Endothelial cell of umbilical vein (primary cell): ENCODE data around the gene HPSE2. TPM values are rescaled to one million over a fixed set of nuclear protein-coding genes. Genes with fewer than 3 reads are reported as not detected.

Experiments
- BruUV-seq: library from RNA; stranded (reverse); fragments of 400-500 nt; replicated peaks from 2 replicates; lab custom pipeline; 2021; lab: Mats Ljungman, UMichigan
- CTCF ChIA-PET: fragments of 300-600, 350-600 bp; sonication (Branson Sonifier 250); formaldehyde crosslinking; loops from one replicate; lab custom pipeline; 2021; ENCODE audit warnings: antibody characterized with exemption, inconsistent platforms; lab: Charles Lee
- POLR2A ChIA-PET: fragments of 300-600, 350-600 bp; sonication (Branson Sonifier 250); formaldehyde crosslinking; loops from one replicate; lab custom pipeline; 2021; ENCODE audit warnings: antibody characterized with exemption, inconsistent platforms; lab: Charles Lee
- DNase-seq: peaks from one replicate; pipeline ENCODE4 v3.0.0-alpha.2; 2011; ENCODE audit warnings: low read depth, low spot score
- FAIRE-seq: peaks from 2 replicates; lab custom pipeline; 2011; peaks lifted over from hg19 to GRCh38; lab: Jason Lieb, UNC
- H2AFZ ChIP-seq: 2 replicates; pipeline ENCODE4 v1.6.0; 2012; ENCODE audit warnings: low read depth, low read length, control low read depth, inconsistent platforms
- H3K27ac ChIP-seq: 2 replicates; pipeline ENCODE4 v1.5.1; 2011; ENCODE audit warnings: low read depth, mild to moderate bottlenecking, control low read depth, low read length, moderate library complexity; ENCODE audit not compliant: insufficient read depth
- H3K27me3 ChIP-seq, 2 experiments: 2 replicates each; pipeline versions ENCODE4 v1.6.0 to v1.6.1; 2011; ENCODE audit warnings: low read length in 2 of 2, mixed read lengths in 1 of 2; ENCODE audit not compliant: control insufficient read depth in 2 of 2, insufficient read depth in 2 of 2
- H3K36me3 ChIP-seq, 2 experiments: 2 replicates in 1 of 2; 3 replicates in 1 of 2; pipeline ENCODE4 v1.5.1; 2011; ENCODE audit warnings: low read length in 2 of 2, mild to moderate bottlenecking in 1 of 2, moderate library complexity in 1 of 2; ENCODE audit not compliant: control insufficient read depth in 2 of 2, insufficient read depth in 2 of 2; ENCODE audit errors: extremely low read depth in 1 of 2
- H3K4me1 ChIP-seq: 3 replicates; pipeline ENCODE4 v1.5.1; 2011; ENCODE audit warnings: mild to moderate bottlenecking, low read length; ENCODE audit not compliant: control insufficient read depth, insufficient read depth; ENCODE audit errors: extremely low read depth
- H3K4me2 ChIP-seq: 2 replicates; pipeline ENCODE4 v1.6.1; 2011; ENCODE audit warnings: low read length, control low read depth, mixed read lengths; ENCODE audit not compliant: insufficient read depth
- H3K4me3 ChIP-seq, 3 experiments: fragments of 200-600 bp in 1 of 3; sonication (generic), shearing (Covaris generic) in 1 of 3; replicated peaks in 1 of 3; 2 replicates each; pipeline ENCODE4 v1.5.1; 2011 to 2016; ENCODE audit warnings: control low read depth in 3 of 3, low read length in 3 of 3, mild to moderate bottlenecking in 2 of 3, inconsistent platforms in 1 of 3, low read depth in 1 of 3, moderate library complexity in 1 of 3; ENCODE audit not compliant: insufficient read depth in 1 of 3
- H3K79me2 ChIP-seq: 2 replicates; pipeline ENCODE4 v1.6.0; 2012; ENCODE audit warnings: low read length, inconsistent platforms; ENCODE audit not compliant: control insufficient read depth, insufficient read depth
- H3K9ac ChIP-seq: replicated peaks from 2 replicates; pipeline ENCODE3; 2011; ENCODE audit warnings: low read length, control low read depth; ENCODE audit not compliant: insufficient read depth; ENCODE audit errors: extremely low read depth
- H3K9me1 ChIP-seq: replicated peaks from 3 replicates; pipeline ENCODE4 v1.6.0; 2011; ENCODE audit warnings: mild to moderate bottlenecking, low read length; ENCODE audit not compliant: control insufficient read depth, insufficient read depth; ENCODE audit errors: extremely low read depth
- H3K9me3 ChIP-seq: replicated peaks from 2 replicates; pipeline ENCODE4 v1.5.1; 2012; ENCODE audit warnings: low read length, inconsistent platforms; ENCODE audit not compliant: control insufficient read depth, insufficient read depth
- H4K20me1 ChIP-seq: replicated peaks from 2 replicates; pipeline ENCODE3; 2011; ENCODE audit warnings: mild to moderate bottlenecking, low read length; ENCODE audit not compliant: control insufficient read depth, insufficient read depth; ENCODE audit errors: extremely low read depth
- CTCF ChIP-seq, 2 donors: IDR thresholded peaks; 1 replicate in 1 of 2; 2 replicates in 1 of 2; pipeline ENCODE4 v1.5.1; 2011; ENCODE audit warnings: low read length in 2 of 2, mild to moderate bottlenecking in 2 of 2, moderate library complexity in 2 of 2, control low read depth in 1 of 2, inconsistent platforms in 1 of 2, low read depth in 1 of 2; ENCODE audit not compliant: insufficient read depth in 1 of 2; ENCODE audit errors: extremely low read depth in 1 of 2
- EZH2 ChIP-seq: IDR thresholded peaks from 2 replicates; pipeline ENCODE4 v1.6.1; 2012; ENCODE audit warnings: borderline replicate concordance, low read depth, mild to moderate bottlenecking, moderate library complexity, low read length, inconsistent platforms; ENCODE audit not compliant: severe bottlenecking
- FOS ChIP-seq: IDR thresholded peaks from 2 replicates; pipeline ENCODE4 v1.6.1; 2011; ENCODE audit warnings: mild to moderate bottlenecking, low read length, moderate library complexity, borderline replicate concordance; ENCODE audit not compliant: insufficient read depth
- GATA2 ChIP-seq: IDR thresholded peaks from 2 replicates; pipeline ENCODE4 v1.7.0; 2011; ENCODE audit warnings: low read depth, mild to moderate bottlenecking, moderate library complexity, mixed read lengths, low read length; ENCODE audit not compliant: insufficient read length, insufficient read depth
- JUN ChIP-seq: IDR thresholded peaks from 2 replicates; pipeline ENCODE4 v1.6.1; 2011; ENCODE audit warnings: borderline replicate concordance, low read depth; ENCODE audit not compliant: insufficient read length, insufficient read depth
- MAX ChIP-seq: IDR thresholded peaks from 2 replicates; pipeline ENCODE4 v1.6.1; 2011; ENCODE audit not compliant: insufficient read depth, insufficient read length
- MYC ChIP-seq: IDR thresholded peaks from one replicate; pipeline ENCODE4 v1.6.1; 2011; ENCODE audit warnings: mild to moderate bottlenecking, low read depth, low read length
- POLR2A ChIP-seq: IDR thresholded peaks from 2 replicates; pipeline ENCODE4 v1.6.1; 2012; ENCODE audit warnings: low read depth, mild to moderate bottlenecking, control low read depth, low read length
- POLR2AphosphoS5 ChIP-seq: IDR thresholded peaks from 2 replicates; pipeline ENCODE4 v1.6.1; 2012; ENCODE audit warnings: low read depth, mild to moderate bottlenecking, control low read depth, low read length, moderate library complexity; ENCODE audit not compliant: insufficient read depth
- dilution Hi-C: fragments of 300-500 bp; cut with MboI; formaldehyde crosslinking; loops from one replicate; pipeline ENCODE4 v1.15.0; 2019; ENCODE audit warnings: low sequenced_read_pairs; ENCODE audit not compliant: extremely low pct_ligation_motif_present
- intact Hi-C: fragments of 100-400 bp; cut with micrococcal nuclease; formaldehyde crosslinking; loops from one replicate; pipeline ENCODE4 v1.10.0; 2022
- polyA plus RNA-seq, 4 experiments: library from polyadenylated mRNA; depleted of rRNA in 3 of 4; stranded (reverse) in 3 of 4; unstranded in 1 of 4; fragments of >200 nt; gene quantifications; 2 replicates each; pipeline versions ENCODE4 v1.2.1 to v1.2.3, GENCODE V29; 2011 to 2012; ENCODE audit warnings: missing spikeins in 1 of 4
- total RNA-seq: library from RNA; stranded (reverse); gene quantifications from 2 replicates; pipeline ENCODE4 v1.2.3, GENCODE V29; 2021

HPSE2 gene
- total and polyA plus RNA-seq, 2 donors (not counting 3 experiments of a cell fraction or from before 2014, with no cell fraction given) = not detected

GRCh38 chr10:98919899-98920298, 315.8 kb downstream of the HPSE2 start:
- peaks cover 7% of the 10 kb centered on the region for H3K9me3 ChIP-seq
- POLR2A ChIA-PET = no interaction called here
- H3K9ac ChIP-seq = no peak overlapping the region
- no peak for DNase-seq
- no peaks in the 10 kb centered on the region for H3K36me3 ChIP-seq
- TF ChIP-seq GATA2 (no peak), MYC (no peak), CTCF (IDR thresholded peaks at IDR 0.05; ENCODE audit: extremely low read depth in 1 of 2, insufficient read depth in 1 of 2, low read depth in 1 of 2, low read length in 2 of 2) (no peak), POLR2AphosphoS5 (no peak), JUN (no peak), POLR2A (no peak), EZH2 (no peak), FOS (no peak), MAX (no peak)
- H3K27me3 ChIP-seq = no peaks in the 10 kb centered on the region
- intact Hi-C loops (no loop called here), dilution Hi-C loops (no loop called here)
- no peaks in the 10 kb centered on the region for H4K20me1 ChIP-seq
- CTCF ChIA-PET = no interaction called here
- no peaks in the 10 kb centered on the region for H3K79me2 ChIP-seq
- no peaks in the 10 kb centered on the region for H3K4me1 ChIP-seq
- H3K9me1 ChIP-seq = no peaks in the 10 kb centered on the region
- no peak overlapping the region for H3K4me2 ChIP-seq
- H2AFZ ChIP-seq = no peak overlapping the region
- no TSS peak for BruUV-seq
- FAIRE-seq = no peak
- no peak overlapping the region for H3K4me3 ChIP-seq
- H3K27ac ChIP-seq = no peak overlapping the region
